SK-N-SH (cell line): ENCODE measurements around the gene CBX8. TPM values are rescaled to one million over a fixed set of nuclear protein-coding genes. Genes with fewer than 3 reads are reported as not detected.

ENCODE experiments used
- CTCF ChIA-PET: fragments of 300-600, 350-600 bp; formaldehyde crosslinking; extraction: SDS; loops from one replicate; lab custom pipeline; 2021; lab: Yijun Ruan, JAX
- POLR2A ChIA-PET: fragments of 350-600 bp; sonication (Branson Sonifier 250); formaldehyde crosslinking; extraction: SDS; loops from one replicate; lab custom pipeline; 2020; ENCODE audit warnings: antibody characterized with exemption, inconsistent platforms; lab: Yijun Ruan, JAX
- DNase-seq: peaks from one replicate; pipeline ENCODE4 v3.0.0; 2012
- H2AFZ ChIP-seq: fragments of 200-600 bp; sonication (generic); 2 replicates; pipeline ENCODE4 v1.8.1; 2016; ENCODE audit warnings: antibody characterized with exemption, mild to moderate bottlenecking, low read depth
- H3F3A ChIP-seq: fragments of 200-600 bp; sonication (generic); replicated peaks from 2 replicates; pipeline ENCODE3; 2016; ENCODE audit warnings: antibody characterized with exemption, mild to moderate bottlenecking; ENCODE audit not compliant: insufficient read depth
- H3K27ac ChIP-seq, 2 experiments: fragments of 200-500 bp in 1 of 2; fragments of 200-600 bp in 1 of 2; sonication (Bioruptor generic) in 1 of 2; sonication (generic), shearing (Covaris generic) in 1 of 2; 2 replicates each; pipeline versions ENCODE4 v1.5.1 to v1.6.1; 2014 to 2016; ENCODE audit warnings: low read depth in 2 of 2, inconsistent platforms in 1 of 2, low read length in 1 of 2, mild to moderate bottlenecking in 1 of 2, mixed read lengths in 1 of 2
- H3K27me3 ChIP-seq: fragments of 200-600 bp; sonication (generic), shearing (Covaris generic); 2 replicates; pipeline ENCODE4 v1.6.1; 2016; ENCODE audit warnings: mixed run types; ENCODE audit not compliant: insufficient read depth
- H3K36me3 ChIP-seq, 2 experiments: fragments of 200-500 bp in 1 of 2; fragments of 200-600 bp in 1 of 2; sonication (Bioruptor generic) in 1 of 2; sonication (generic) in 1 of 2; replicated peaks in 1 of 2; 2 replicates each; pipeline versions ENCODE3 to v1.5.1; 2014 to 2016; ENCODE audit warnings: low read length in 1 of 2, mild to moderate bottlenecking in 1 of 2; ENCODE audit not compliant: insufficient read depth in 2 of 2, control insufficient read depth in 1 of 2
- H3K4me1 ChIP-seq, 2 experiments: fragments of 200-500 bp in 1 of 2; fragments of 200-600 bp in 1 of 2; sonication (Bioruptor generic) in 1 of 2; sonication (generic), shearing (Covaris generic) in 1 of 2; 2 replicates each; pipeline versions ENCODE4 v1.5.1 to v1.6.1; 2014 to 2016; ENCODE audit warnings: low read depth in 1 of 2, low read length in 1 of 2, mixed run types in 1 of 2; ENCODE audit not compliant: insufficient read depth in 2 of 2, control insufficient read depth in 1 of 2
- H3K4me2 ChIP-seq: fragments of 200-600 bp; sonication (generic), shearing (Covaris generic); 2 replicates; pipeline ENCODE4 v1.6.1; 2017; ENCODE audit warnings: mixed run types
- H3K4me3 ChIP-seq, 2 experiments: fragments of 200-500 bp in 1 of 2; fragments of 200-600 bp in 1 of 2; sonication (Bioruptor generic) in 1 of 2; sonication (generic), shearing (Covaris generic) in 1 of 2; 2 replicates each; pipeline versions ENCODE4 v1.5.1 to v1.8.1; 2014 to 2016; ENCODE audit warnings: low read depth in 2 of 2, inconsistent platforms in 1 of 2, low read length in 1 of 2, mild to moderate bottlenecking in 1 of 2, mixed read lengths in 1 of 2, moderate library complexity in 1 of 2
- H3K79me2 ChIP-seq: fragments of 200-600 bp; sonication (generic); 2 replicates; pipeline ENCODE4 v1.8.1; 2017; ENCODE audit warnings: mild to moderate bottlenecking; ENCODE audit not compliant: insufficient read depth
- H3K9ac ChIP-seq: fragments of 200-600 bp; sonication (generic); 2 replicates; pipeline ENCODE4 v1.6.1; 2017; ENCODE audit warnings: mixed run types
- H3K9me2 ChIP-seq: fragments of 200-600 bp; sonication (generic); 2 replicates; pipeline ENCODE4 v1.6.1; 2017; ENCODE audit warnings: mixed run types
- H3K9me3 ChIP-seq: fragments of 200-600 bp; sonication (generic); 2 replicates; pipeline ENCODE4 v1.6.1; 2017; ENCODE audit warnings: mixed run types, mild to moderate bottlenecking, moderate library complexity
- H4K20me1 ChIP-seq: fragments of 200-600 bp; sonication (generic); 2 replicates; pipeline ENCODE4 v1.6.1; 2017; ENCODE audit warnings: mild to moderate bottlenecking, mixed run types; ENCODE audit not compliant: insufficient read depth
- GABPA ChIP-seq: IDR thresholded peaks from 2 replicates; pipeline ENCODE4 v1.4.0; 2012; ENCODE audit warnings: low read depth, mild to moderate bottlenecking
- IRF3 ChIP-seq: fragments of 150-350 bp; IDR thresholded peaks from 2 replicates; pipeline ENCODE4 v1.6.1; 2016; ENCODE audit warnings: mild to moderate bottlenecking, low read depth, low read length
- JUND ChIP-seq: IDR thresholded peaks from 2 replicates; pipeline ENCODE4 v1.4.0; 2012
- NFIC ChIP-seq: IDR thresholded peaks from 2 replicates; pipeline ENCODE4 v1.4.0; 2012; ENCODE audit warnings: borderline replicate concordance
- PBX3 ChIP-seq: IDR thresholded peaks from 2 replicates; pipeline ENCODE4; 2012
- TAF1 ChIP-seq: IDR thresholded peaks from 2 replicates; pipeline ENCODE4 v1.6.1; 2012; ENCODE audit warnings: low read depth, mild to moderate bottlenecking, low read length, moderate library complexity, borderline replicate concordance
- TCF12 ChIP-seq: IDR thresholded peaks from 2 replicates; pipeline ENCODE4 v1.4.0; 2012
- TEAD4 ChIP-seq: IDR thresholded peaks from 2 replicates; pipeline ENCODE4 v1.4.0; 2012; ENCODE audit warnings: mild to moderate bottlenecking, borderline replicate concordance; ENCODE audit not compliant: insufficient read depth
- ZBTB33 ChIP-seq: IDR thresholded peaks from 2 replicates; pipeline ENCODE4 v1.4.0; 2012; ENCODE audit warnings: low read depth, borderline replicate concordance
- WGBS: methylation state at CpG from one replicate; pipeline ENCODE4 v1.1.6; 2017; ENCODE audit warnings: low lambda C conversion rate; 5-methylcytosine and 5-hydroxymethylcytosine counted together
- polyA plus RNA-seq, 3 experiments: library from polyadenylated mRNA; depleted of rRNA; stranded (reverse); fragments of >200 nt; gene quantifications; 2 replicates each; pipeline ENCODE4 v1.2.3, GENCODE V29; 2012

The CBX8 gene
- polyA plus RNA-seq, 1 of the 3 experiments (the other 2 are of a cell fraction): 2.9 TPM

- Histone ChIP-seq H3K4me2 (peak overlapping the region; percentile 100), H2AFZ (peak overlapping the region; percentile 72)
- 57% methylated on average over 20 of the region's 20 CpGs for WGBS
Observed at GRCh38 chr17:79811868-79812352, 15.0 kb upstream of the CBX8 start.

More at GRCh38 chr17:79811868-79812352, 15.0 kb upstream of the CBX8 start:
- no peaks in the 10 kb centered on the region for H3K36me3 ChIP-seq
- ChIA-PET POLR2A (interaction anchor here (0.9 to 6.9 kb wide), 14 partner anchors 14 to 174 kb away, joined by 3 to 93 read pairs (median 4); partner anchors contain the start of genes CBX4 and CBX8), CTCF (interaction anchor here (0.6 to 14.7 kb wide), 41 partner anchors 8 to 290 kb away, joined by 3 to 274 read pairs (median 5); partner anchors contain the start of genes CBX2, CBX4, CBX8 and GAA)
- H3K4me1 ChIP-seq: peaks cover 15 to 41% of the 10 kb centered on the region in 2 experiments
- peak overlapping the region; percentile 50 to 51 for H3K4me3 ChIP-seq
- H3K79me2 ChIP-seq: no peaks in the 10 kb centered on the region
- H3K27ac ChIP-seq: peak overlapping the region in 1 of 2 experiments; percentile 90; a peak in 2 of 4 replicates
- TF ChIP-seq ZBTB33: no peak
- no peak for TF ChIP-seq IRF3
- TF ChIP-seq GABPA: no peak
- no peak for TF ChIP-seq JUND
- TF ChIP-seq TEAD4: no peak
- no peak for TF ChIP-seq TCF12
- TF ChIP-seq NFIC: no peak
- TF ChIP-seq TAF1: no peak
- TF ChIP-seq PBX3: no peak
- H3K9me3 ChIP-seq: no peaks in the 10 kb centered on the region
- H4K20me1 ChIP-seq: no peaks in the 10 kb centered on the region
- H3K9me2 ChIP-seq: no peaks in the 10 kb centered on the region
- DNase-seq: no peak
- H3K9ac ChIP-seq: no peak overlapping the region
- H3K27me3 ChIP-seq: peaks cover 30% of the 10 kb centered on the region
- H3F3A ChIP-seq: peaks cover 19% of the 10 kb centered on the region
